NCI-H146 (cell line): ENCODE results near the gene HBQ1.
"Not testable (repeated sequence)": the region's sequence is repeated elsewhere in the genome, so short reads cannot be mapped to it uniquely, and the experiment has no call there.

Source experiments
- DNase-seq: peaks from one replicate; lab custom pipeline; 2025; lab: John Stamatoyannopoulos, UW

HBQ1 gene

GRCh38 chr16:176477-177382 is 3.5 kb upstream of the HBQ1 start, which contains the start of gene HBA1:
TSS of gene HBA1 (plus strand) at chr16:176680. CDS start at chr16:176717, 37 bp downstream.
- not testable (repeated sequence) for DNase-seq

GRCh38 chr16:177394-177822 is 2.9 kb upstream of the HBQ1 start:
- no peak for DNase-seq

DNA sequence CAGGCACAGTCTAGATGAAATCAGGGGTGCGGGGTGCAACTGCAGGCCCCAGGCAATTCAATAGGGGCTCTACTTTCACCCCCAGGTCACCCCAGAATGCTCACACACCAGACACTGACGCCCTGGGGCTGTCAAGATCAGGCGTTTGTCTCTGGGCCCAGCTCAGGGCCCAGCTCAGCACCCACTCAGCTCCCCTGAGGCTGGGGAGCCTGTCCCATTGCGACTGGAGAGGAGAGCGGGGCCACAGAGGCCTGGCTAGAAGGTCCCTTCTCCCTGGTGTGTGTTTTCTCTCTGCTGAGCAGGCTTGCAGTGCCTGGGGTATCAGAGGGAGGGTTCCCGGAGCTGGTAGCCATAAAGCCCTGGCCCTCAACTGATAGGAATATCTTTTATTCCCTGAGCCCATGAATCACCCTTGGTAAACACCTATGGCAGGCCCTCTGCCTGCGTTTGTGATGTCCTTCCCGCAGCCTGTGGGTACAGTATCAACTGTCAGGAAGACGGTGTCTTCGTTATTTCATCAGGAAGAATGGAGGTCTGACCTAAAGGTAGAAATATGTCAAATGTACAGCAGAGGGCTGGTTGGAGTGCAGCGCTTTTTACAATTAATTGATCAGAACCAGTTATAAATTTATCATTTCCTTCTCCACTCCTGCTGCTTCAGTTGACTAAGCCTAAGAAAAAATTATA is 2.1 kb upstream of the HBQ1 start:
- no peak for DNase-seq

DNA sequence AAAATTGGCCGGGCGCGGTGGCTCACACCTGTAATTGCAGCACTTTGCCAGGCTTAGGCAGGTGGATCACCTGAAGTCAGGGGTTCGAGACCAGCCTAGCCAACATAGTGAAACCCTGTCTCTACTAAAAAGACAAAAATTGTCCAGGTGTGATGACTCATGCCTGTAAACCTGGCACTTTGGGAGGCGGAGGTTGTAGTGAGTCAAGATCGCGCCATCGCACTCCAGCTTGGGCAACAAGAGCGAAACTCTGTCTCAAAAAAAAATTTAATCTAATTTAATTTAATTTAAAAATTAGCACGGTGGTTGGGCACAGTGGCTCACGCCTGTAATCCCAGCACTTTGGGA is 1.6 kb upstream of the HBQ1 start:
- DNase-seq, result no peak

GRCh38 chr16:179211-180092 is 807 bp upstream of the HBQ1 start:
- DNase-seq, result no peak

- peak; percentile 84 for DNase-seq
Measured at GRCh38 chr16:180681-181564, 664 bp downstream of the HBQ1 start.

DNA sequence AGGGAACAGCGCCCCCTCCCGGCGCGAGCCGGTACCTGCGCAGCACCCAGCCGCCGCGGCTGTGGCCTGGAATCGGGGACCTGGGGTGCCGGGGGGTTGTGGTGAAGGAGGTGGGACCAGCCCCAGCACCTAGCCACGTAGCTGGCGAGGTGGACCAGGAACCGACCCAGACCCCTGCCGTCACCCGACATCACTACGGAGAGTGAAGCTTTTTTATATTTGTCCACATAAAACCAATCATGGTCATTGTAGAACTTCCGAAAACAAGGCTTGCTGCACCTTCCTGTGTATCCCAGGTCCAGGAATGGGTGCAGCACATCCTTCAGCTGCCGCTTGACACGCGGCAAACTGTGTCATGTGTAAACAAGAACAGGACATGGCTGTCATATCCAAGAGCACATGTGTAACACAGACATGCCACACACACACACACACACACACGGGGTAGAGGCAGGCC is 1.3 kb downstream of the HBQ1 start:
- DNase-seq, result no peak

- DNase-seq, result no peak
Measured at GRCh38 chr16:183005-183404, 2.7 kb downstream of the HBQ1 start.

DNA sequence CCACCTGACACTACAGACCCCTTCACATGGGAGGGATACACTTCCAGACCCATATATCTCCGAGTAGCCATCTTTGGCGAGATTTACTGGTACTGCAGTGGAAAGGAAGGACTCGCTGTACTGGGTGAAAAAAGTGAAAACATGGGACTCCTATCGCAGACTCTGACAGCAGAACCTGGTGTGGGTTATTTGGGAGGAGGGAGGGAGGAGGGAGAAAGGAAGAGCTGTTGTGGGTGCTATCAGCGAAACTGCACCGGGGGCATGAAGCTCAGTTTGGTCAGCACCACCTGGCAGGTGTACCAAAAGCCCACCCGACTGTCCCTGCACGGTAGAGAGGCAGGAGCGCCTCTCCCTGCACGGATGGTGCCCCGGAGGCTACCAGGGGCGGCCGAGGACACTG is 5.0 kb downstream of the HBQ1 start:
- DNase-seq, result no peak

DNA sequence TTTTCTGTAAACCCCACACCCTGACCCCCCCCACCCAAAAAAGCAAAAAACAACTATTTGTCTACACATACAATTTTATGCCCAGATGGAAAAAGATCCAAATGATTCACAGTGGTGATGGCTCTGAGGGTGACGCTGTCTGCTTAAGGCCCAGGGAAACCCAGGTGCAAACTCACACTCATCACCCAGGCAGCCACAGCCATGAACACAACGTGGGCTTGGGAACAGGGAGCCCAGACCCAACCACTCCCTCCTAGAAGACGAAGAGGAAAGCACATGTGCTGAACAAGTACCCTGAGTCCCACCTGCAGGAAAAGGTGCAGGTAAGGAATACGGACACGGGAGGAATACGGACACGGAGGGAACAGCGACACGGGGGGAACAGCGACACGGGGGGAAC is 5.4 kb downstream of the HBQ1 start:
- DNase-seq, result no peak

DNA sequence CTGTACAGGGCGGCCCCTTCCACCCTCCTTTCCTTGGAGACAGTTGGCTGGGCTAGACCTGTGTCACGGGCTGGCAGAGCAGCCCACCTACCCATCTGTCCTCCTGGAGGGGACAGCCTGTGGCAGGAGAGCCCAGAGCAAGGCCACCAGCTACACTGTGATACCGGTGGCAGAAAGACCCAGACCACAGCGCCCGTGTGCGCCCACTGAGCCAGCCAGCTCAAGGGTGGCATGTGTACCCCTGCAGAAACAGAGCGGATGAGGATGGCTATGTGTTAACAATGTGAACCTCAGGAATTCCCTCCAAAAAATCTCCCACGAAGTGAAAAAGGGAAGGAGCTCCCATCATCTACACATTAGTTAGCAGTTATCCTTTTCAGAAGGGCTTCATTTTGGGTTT is 7.1 kb downstream of the HBQ1 start:
- no peak for DNase-seq

DNA sequence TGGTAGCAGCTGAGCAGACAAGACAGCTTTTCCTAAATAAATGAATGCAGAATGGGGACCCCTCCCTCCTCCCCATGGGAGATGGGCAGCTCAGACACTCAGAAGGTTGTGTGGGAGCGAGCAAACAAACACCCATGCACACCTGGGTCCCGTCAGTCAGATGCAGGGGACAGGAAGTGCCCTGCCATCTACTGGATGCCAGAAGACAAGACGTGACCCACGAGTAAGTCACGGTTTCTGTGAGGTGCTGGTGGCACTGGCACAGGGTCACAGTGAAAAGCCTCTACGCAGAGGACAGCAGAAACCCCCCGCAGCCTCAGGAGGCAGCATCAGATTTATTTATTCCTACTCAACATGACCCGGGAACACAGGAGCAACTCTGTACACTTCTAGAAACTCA is 8.4 kb downstream of the HBQ1 start:
- DNase-seq, result peak; percentile 22

GRCh38 chr16:189604-190186 is 9.4 kb downstream of the HBQ1 start:
- DNase-seq, result no peak

DNA sequence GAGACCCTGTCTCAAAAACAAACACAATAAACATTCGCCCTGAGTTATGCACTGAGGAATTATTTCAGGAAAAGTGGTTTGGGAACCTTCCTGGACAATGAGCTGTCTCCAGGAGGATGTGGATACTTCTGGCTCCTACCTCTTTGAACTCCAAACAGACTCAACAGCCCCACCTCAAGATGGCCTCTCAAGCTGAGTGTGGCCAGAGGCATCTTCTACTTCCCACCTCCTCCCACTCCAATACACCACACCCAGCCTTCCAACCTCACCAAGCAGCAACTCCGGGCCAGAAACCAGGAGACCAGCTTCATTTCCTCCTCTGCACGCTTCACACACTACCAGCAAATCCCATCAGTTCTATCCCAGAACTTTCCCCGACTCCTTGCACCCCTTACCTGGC is 11.6 kb downstream of the HBQ1 start:
- DNase-seq, result no peak

DNA sequence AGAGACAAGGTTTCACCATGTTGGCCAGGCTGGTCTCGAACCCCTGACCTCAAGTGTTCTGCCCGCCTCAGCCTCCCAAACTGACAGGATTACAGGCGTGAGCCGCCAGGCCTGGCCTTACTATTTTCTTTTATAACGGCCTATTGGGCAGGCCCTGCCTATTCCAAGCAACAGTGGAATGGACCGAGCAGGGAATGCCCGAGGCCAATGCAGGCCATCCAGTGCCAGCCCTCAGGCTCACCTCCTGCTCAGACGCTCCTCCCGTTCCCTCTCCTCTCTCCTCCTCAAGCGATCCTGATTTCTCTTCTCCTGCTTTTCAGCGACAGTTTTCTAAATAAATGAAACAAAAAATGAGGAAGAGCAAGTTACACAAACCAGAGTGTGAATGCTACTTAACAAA is 12.4 kb downstream of the HBQ1 start:
- no peak for DNase-seq

DNA sequence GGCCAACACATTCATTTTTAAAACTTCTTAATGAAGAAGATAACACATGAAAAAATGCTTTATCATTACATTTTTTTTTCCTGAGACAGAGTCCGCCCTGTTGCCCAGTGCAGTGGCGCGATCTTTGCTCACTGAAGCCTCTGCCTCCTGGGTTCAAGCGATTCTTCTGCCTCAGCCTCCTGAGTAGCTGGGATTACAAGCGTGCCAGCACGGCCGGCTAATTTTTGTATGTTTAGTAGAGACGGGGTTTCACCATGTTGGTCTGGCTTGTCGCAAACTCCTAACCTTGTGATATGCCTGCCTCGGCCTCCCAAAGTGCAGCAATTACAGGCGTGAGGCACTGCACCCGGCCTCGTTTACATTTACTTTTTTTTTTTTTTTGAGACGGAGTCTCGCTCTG is 13.2 kb downstream of the HBQ1 start:
- DNase-seq, result no peak

GRCh38 chr16:194516-194915 is 14.3 kb downstream of the HBQ1 start:
- DNase-seq, result no peak

DNA sequence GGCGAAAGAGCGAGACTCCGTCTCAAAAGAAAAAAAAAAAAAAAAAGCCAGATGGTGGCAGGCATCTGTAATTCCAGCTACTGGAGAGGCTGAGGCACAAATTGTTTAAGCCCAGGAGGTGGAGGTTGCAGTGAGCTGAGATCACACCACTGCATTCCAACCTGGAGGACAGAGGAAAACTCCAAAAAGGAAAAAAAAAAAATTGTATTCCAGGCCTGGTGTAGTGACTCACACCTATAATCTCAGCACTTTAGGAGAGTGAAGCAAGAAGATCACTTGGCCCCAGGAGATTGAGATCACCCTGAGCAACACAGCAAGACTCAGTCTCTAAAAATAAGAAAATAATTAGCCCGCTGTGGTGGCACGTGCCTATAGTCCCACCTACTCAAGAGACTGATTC is 20.1 kb downstream of the HBQ1 start:
- no peak for DNase-seq

DNA sequence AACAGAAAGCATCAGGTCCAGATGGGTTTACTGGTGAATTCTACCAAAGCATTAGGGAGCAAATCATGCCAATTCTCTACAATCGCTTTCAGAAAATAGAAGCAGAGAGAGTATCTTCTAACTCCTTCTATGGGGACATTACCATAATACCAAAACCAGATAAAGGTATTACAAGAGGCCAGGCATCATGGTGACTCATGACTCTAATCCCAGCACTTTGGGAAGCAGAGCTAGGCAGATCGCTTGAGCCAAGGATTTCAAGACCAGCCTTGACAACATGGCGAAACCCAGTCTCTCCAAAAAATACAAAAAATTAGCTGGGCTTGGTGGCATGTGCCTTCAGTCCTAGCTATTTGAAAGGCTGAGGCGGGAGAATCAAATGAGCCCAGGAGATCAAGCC is 23.0 kb downstream of the HBQ1 start:
- no peak for DNase-seq

DNA sequence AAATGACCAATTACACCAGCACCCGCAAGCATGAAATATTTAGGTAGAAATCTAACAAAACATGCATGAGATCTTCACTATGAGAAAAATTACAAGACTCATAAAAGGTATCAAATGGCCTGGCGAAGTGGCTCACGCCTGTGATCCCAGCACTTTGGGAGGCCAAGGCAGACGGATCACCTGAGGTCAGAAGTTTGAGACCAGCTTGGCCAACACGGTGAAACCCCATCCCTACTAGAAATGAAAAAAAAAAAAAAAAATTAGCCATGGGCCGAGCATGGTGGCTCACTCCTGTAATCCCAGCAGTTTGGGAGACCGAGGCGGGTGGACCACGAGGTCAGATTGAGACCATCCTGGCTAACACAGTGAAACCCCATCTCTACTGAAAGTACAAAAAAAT is 23.8 kb downstream of the HBQ1 start:
- DNase-seq, result not testable (repeated sequence)

- DNase-seq, result not testable (repeated sequence)
Measured at GRCh38 chr16:209359-209758, 29.1 kb downstream of the HBQ1 start.
